ENCODE data around the gene TMEM203.

GRCh38 chr9:137180491-137180890 is 25.0 kb downstream of the TMEM203 start:
- TF ChIP-seq EP300 (IDR thresholded peaks at IDR 0.05), result no peak
- no peak for TF ChIP-seq POLR2A (IDR thresholded peaks at IDR 0.05)

Measured in ovary (tissue), 1 donor.